HepG2 (cell line): ENCODE data around the gene DNAJC5. TPM values are rescaled to one million over a fixed set of nuclear protein-coding genes. Genes with fewer than 3 reads are reported as not detected.

Experiments
- AKAP8 ChIP-seq: sonication (generic); formaldehyde crosslinking; IDR thresholded peaks from 2 replicates; pipeline ENCODE4 v1.5.1; 2020; ENCODE audit warnings: mild to moderate bottlenecking, missing genetic modification reagents
- ARID2 ChIP-seq: sonication (generic); formaldehyde crosslinking; IDR thresholded peaks from 2 replicates; pipeline ENCODE4 v1.8.1; 2022; ENCODE audit warnings: mild to moderate bottlenecking, missing genetic modification reagents, borderline replicate concordance
- DNMT3B ChIP-seq: conservative IDR thresholded peaks from 2 replicates; pipeline ENCODE4 v1.6.1; 2016; ENCODE audit warnings: missing biosample characterization, control low read depth
- FOSL2 ChIP-seq: sonication (generic); formaldehyde crosslinking; IDR thresholded peaks from 2 replicates; pipeline ENCODE4 v1.4.0; 2020; ENCODE audit warnings: missing genetic modification reagents
- FOXM1 ChIP-seq: sonication (generic); formaldehyde crosslinking; IDR thresholded peaks from 2 replicates; pipeline ENCODE4 v1.5.0; 2020; ENCODE audit warnings: missing genetic modification reagents
- HOMEZ ChIP-seq: IDR thresholded peaks from 2 replicates; pipeline ENCODE4 v1.6.1; 2016; ENCODE audit warnings: low read depth
- MTF2 ChIP-seq: sonication (generic); formaldehyde crosslinking; IDR thresholded peaks from 2 replicates; pipeline ENCODE4 v1.5.0; 2020; ENCODE audit warnings: missing genetic modification reagents, borderline replicate concordance
- POLR2AphosphoS5 ChIP-seq: IDR thresholded peaks from 2 replicates; pipeline ENCODE4 v1.6.1; 2012; ENCODE audit warnings: low read depth, low read length
- RAD21 ChIP-seq: fragments of 450-650 bp; formaldehyde crosslinking; IDR thresholded peaks from 2 replicates; pipeline ENCODE4 v1.5.0; 2020; ENCODE audit warnings: mild to moderate bottlenecking
- RXRA ChIP-seq: sonication (generic); formaldehyde crosslinking; IDR thresholded peaks from 2 replicates; pipeline ENCODE4 v1.5.1; 2020; ENCODE audit warnings: missing genetic modification reagents
- SRSF1 ChIP-seq: fragments of 200-400 bp; formaldehyde crosslinking; optimal IDR thresholded peaks from 2 replicates; pipeline ENCODE3; 2017; ENCODE audit warnings: mild to moderate bottlenecking, low read depth, low read length, moderate library complexity
- TBL1XR1 ChIP-seq: fragments of 150-350 bp; IDR thresholded peaks from 2 replicates; pipeline ENCODE4 v1.6.1; 2014; ENCODE audit warnings: borderline replicate concordance, low read length; ENCODE audit not compliant: partially characterized antibody
- ZBTB40 ChIP-seq, 2 experiments: fragments of 450-650 bp in 1 of 2; sonication (generic) in 1 of 2; formaldehyde crosslinking in 1 of 2; IDR thresholded peaks; 2 replicates each; pipeline versions ENCODE4 v1.6.1 to v1.8.0; 2016 to 2022; ENCODE audit warnings: antibody characterized with exemption in 1 of 2, mild to moderate bottlenecking in 1 of 2, missing genetic modification reagents in 1 of 2
- ZNF44 ChIP-seq: sonication (generic); formaldehyde crosslinking; IDR thresholded peaks from 2 replicates; pipeline ENCODE4 v1.5.1; 2020; ENCODE audit warnings: mild to moderate bottlenecking, missing genetic modification reagents
- ZNF576 ChIP-seq: sonication (generic); formaldehyde crosslinking; IDR thresholded peaks from 2 replicates; pipeline ENCODE4 v1.4.0; 2020; ENCODE audit warnings: mild to moderate bottlenecking, missing genetic modification reagents
- ZNF577 ChIP-seq: sonication (generic); formaldehyde crosslinking; IDR thresholded peaks from 2 replicates; pipeline ENCODE4 v1.4.0; 2020; ENCODE audit warnings: mild to moderate bottlenecking, low read depth, missing genetic modification reagents, borderline replicate concordance
- polyA plus RNA-seq, 8 experiments: library from polyadenylated mRNA; depleted of rRNA in 3 of 8; stranded (reverse) in 7 of 8; unstranded in 1 of 8; fragments of >200 nt; fragmentation: Illumina TruSeq in 4 of 8; extraction: Trizol in 4 of 8; gene quantifications; 2 replicates each; pipeline versions ENCODE4 v1.2.1 to v1.2.3, GENCODE V29; 2011 to 2016; ENCODE audit warnings: low read depth in 4 of 8, missing spikeins in 1 of 8, mixed read lengths in 1 of 8; ENCODE audit not compliant: insufficient read depth in 1 of 8
- total RNA-seq, 5 experiments: library from RNA; depleted of rRNA; stranded (reverse); fragments of >200 nt; fragmentation: Illumina TruSeq; extraction: Trizol; gene quantifications; 2 replicates each; pipeline ENCODE4 v1.2.3, GENCODE V29; 2016; ENCODE audit warnings: low read depth in 1 of 5

The DNAJC5 gene
- total and polyA plus RNA-seq, 2 of the 13 experiments (the other 11 are each of a cell fraction or from before 2014, with no cell fraction given), result 42.8 to 64.5 TPM

GRCh38 chr20:63969838-63970713 lies 75.2 kb downstream of the DNAJC5 start, which contains the start of gene ZNF512B (continued):
- no peak for TF ChIP-seq ZBTB40 (IDR thresholded peaks at IDR 0.05)
- peak; percentile 73; the same call in 1 of the 2 replicates for TF ChIP-seq ZBTB40 (CRISPR knock-in tag; IDR thresholded peaks at IDR 0.05)
- TF ChIP-seq MTF2 (CRISPR knock-in tag), result no peak
- TF ChIP-seq ZNF44 (CRISPR knock-in tag), result peak; percentile 56; the same call in 1 of the 2 replicates
- peak; percentile 46 for TF ChIP-seq POLR2AphosphoS5
- no peak for TF ChIP-seq ARID2 (CRISPR knock-in tag)
- no peak for TF ChIP-seq FOXM1 (CRISPR knock-in tag)
- peak; percentile 56 for TF ChIP-seq SRSF1
- no peak for TF ChIP-seq ZNF577 (CRISPR knock-in tag)
- no peak for TF ChIP-seq TBL1XR1
- TF ChIP-seq HOMEZ (CRISPR knock-in tag), result no peak
- TF ChIP-seq AKAP8 (CRISPR knock-in tag), result peak; percentile 86; the same call in 1 of the 2 replicates
- no peak; the same call in 1 of the 2 replicates for TF ChIP-seq ZNF576 (CRISPR knock-in tag)
- 0 out of 2 replicates have a peak, but pooled peaks have one; percentile 53 for TF ChIP-seq DNMT3B (CRISPR knock-in tag)
- TF ChIP-seq RAD21, result peak; percentile 56
- TF ChIP-seq FOSL2 (CRISPR knock-in tag), result no peak; the same call in 1 of the 2 replicates
- TF ChIP-seq RXRA (CRISPR knock-in tag), result peak; percentile 88
